GM12892 (cell line): ENCODE results near the gene GUCA2A.

ENCODE experiments used
- POLR2A ChIP-seq: IDR thresholded peaks from 2 replicates; pipeline ENCODE4 v1.6.1; 2011; ENCODE audit warnings: low read depth, low read length, control low read depth
- TAF1 ChIP-seq: IDR thresholded peaks from 2 replicates; pipeline ENCODE4 v1.6.1; 2011; ENCODE audit warnings: low read depth, mild to moderate bottlenecking, control low read depth, low read length, borderline replicate concordance

GRCh38 chr1:42128499-42128898 is 36.0 kb downstream of the GUCA2A start:
- TF ChIP-seq POLR2A (no peak), TAF1 (no peak)
